SK-N-SH (cell line): Measurements from ENCODE around the gene PDE11A.

Source experiments
- EP300 ChIP-seq, 2 experiments: IDR thresholded peaks; 2 replicates each; pipeline versions ENCODE4 v1.4.0 to v1.6.1; 2012; ENCODE audit warnings: borderline replicate concordance in 1 of 2, low read depth in 1 of 2, low read length in 1 of 2
- EZH2phosphoT487 ChIP-seq: fragments of 200-600 bp; sonication (generic); IDR thresholded peaks from 2 replicates; pipeline ENCODE4 v1.6.1; 2017; ENCODE audit warnings: low read depth, mixed run types, mild to moderate bottlenecking, antibody characterized with exemption, moderate library complexity, borderline replicate concordance
- FOSL2 ChIP-seq: IDR thresholded peaks from 2 replicates; pipeline ENCODE4 v1.4.0; 2012; ENCODE audit warnings: low read depth, mild to moderate bottlenecking, moderate library complexity, borderline replicate concordance
- FOXJ3 ChIP-seq: sonication (generic); formaldehyde crosslinking; IDR thresholded peaks from 2 replicates; pipeline ENCODE4 v1.5.1; 2020; ENCODE audit warnings: mild to moderate bottlenecking, missing genetic modification reagents
- FOXM1 ChIP-seq: IDR thresholded peaks from 2 replicates; pipeline ENCODE4 v1.4.0; 2012; ENCODE audit warnings: low read depth, mild to moderate bottlenecking
- GATA2 ChIP-seq: sonication (generic); formaldehyde crosslinking; IDR thresholded peaks from 2 replicates; pipeline ENCODE4 v1.5.0; 2020; ENCODE audit warnings: mild to moderate bottlenecking, missing genetic modification reagents
- JUND ChIP-seq: IDR thresholded peaks from 2 replicates; pipeline ENCODE4 v1.4.0; 2012
- RAD21 ChIP-seq: IDR thresholded peaks from 2 replicates; pipeline ENCODE4 v1.6.1; 2012; ENCODE audit warnings: mild to moderate bottlenecking, low read length
- SIN3A ChIP-seq: IDR thresholded peaks from 2 replicates; pipeline ENCODE4 v1.6.1; 2012; ENCODE audit warnings: low read depth, mild to moderate bottlenecking, low read length, moderate library complexity, borderline replicate concordance
- USF2 ChIP-seq: fragments of 150-350 bp; IDR thresholded peaks from 2 replicates; pipeline ENCODE4 v1.6.1; 2017; ENCODE audit warnings: antibody characterized with exemption, low read length, low read depth, borderline replicate concordance
- TF ChIP-seq, protein P1 (sequence below): IDR thresholded peaks from 2 replicates; pipeline ENCODE4 v1.6.1; 2012; ENCODE audit warnings: mild to moderate bottlenecking, low read depth, low read length, moderate library complexity
- TF ChIP-seq, protein P2 (sequence below): fragments of 200-600 bp; sonication (generic); IDR thresholded peaks from 2 replicates; pipeline ENCODE4 v1.6.1; 2017; ENCODE audit warnings: antibody characterized with exemption, mild to moderate bottlenecking, moderate library complexity

DNA sequence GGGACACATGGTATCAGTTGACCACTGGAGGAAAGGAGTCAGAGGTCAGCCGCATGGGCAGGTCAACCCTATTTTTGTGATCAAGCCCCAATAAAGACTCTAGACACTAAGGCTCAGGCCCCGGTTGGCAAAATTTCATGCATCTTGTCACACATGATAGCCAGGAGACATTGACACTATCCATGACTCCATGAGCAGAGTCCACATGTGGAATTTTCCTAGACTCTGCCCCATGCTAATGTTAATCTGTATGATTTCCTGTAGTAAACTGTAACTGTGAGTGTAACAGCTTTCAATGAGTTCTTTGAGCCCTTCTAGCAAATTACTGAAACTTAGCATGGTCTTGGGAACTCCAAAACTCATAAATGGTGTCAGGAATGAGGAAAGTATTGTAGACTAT, 192.3 kb downstream of the PDE11A start:
- TF ChIP-seq EZH2phosphoT487 (no peak), FOSL2 (no peak), SIN3A (no peak), USF2 (no peak), JUND (no peak), EP300 (IDR thresholded peaks at IDR 0.05; ENCODE audit: borderline replicate concordance in 1 of 2, low read depth in 1 of 2, low read length in 1 of 2) (no peak), FOXJ3 (CRISPR knock-in tag) (no peak), RAD21 (no peak), GATA2 (CRISPR knock-in tag) (no peak), FOXM1 (no peak)
- TF ChIP-seq, protein P1, sequence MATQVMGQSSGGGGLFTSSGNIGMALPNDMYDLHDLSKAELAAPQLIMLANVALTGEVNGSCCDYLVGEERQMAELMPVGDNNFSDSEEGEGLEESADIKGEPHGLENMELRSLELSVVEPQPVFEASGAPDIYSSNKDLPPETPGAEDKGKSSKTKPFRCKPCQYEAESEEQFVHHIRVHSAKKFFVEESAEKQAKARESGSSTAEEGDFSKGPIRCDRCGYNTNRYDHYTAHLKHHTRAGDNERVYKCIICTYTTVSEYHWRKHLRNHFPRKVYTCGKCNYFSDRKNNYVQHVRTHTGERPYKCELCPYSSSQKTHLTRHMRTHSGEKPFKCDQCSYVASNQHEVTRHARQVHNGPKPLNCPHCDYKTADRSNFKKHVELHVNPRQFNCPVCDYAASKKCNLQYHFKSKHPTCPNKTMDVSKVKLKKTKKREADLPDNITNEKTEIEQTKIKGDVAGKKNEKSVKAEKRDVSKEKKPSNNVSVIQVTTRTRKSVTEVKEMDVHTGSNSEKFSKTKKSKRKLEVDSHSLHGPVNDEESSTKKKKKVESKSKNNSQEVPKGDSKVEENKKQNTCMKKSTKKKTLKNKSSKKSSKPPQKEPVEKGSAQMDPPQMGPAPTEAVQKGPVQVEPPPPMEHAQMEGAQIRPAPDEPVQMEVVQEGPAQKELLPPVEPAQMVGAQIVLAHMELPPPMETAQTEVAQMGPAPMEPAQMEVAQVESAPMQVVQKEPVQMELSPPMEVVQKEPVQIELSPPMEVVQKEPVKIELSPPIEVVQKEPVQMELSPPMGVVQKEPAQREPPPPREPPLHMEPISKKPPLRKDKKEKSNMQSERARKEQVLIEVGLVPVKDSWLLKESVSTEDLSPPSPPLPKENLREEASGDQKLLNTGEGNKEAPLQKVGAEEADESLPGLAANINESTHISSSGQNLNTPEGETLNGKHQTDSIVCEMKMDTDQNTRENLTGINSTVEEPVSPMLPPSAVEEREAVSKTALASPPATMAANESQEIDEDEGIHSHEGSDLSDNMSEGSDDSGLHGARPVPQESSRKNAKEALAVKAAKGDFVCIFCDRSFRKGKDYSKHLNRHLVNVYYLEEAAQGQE: no peak
- TF ChIP-seq, protein P2, sequence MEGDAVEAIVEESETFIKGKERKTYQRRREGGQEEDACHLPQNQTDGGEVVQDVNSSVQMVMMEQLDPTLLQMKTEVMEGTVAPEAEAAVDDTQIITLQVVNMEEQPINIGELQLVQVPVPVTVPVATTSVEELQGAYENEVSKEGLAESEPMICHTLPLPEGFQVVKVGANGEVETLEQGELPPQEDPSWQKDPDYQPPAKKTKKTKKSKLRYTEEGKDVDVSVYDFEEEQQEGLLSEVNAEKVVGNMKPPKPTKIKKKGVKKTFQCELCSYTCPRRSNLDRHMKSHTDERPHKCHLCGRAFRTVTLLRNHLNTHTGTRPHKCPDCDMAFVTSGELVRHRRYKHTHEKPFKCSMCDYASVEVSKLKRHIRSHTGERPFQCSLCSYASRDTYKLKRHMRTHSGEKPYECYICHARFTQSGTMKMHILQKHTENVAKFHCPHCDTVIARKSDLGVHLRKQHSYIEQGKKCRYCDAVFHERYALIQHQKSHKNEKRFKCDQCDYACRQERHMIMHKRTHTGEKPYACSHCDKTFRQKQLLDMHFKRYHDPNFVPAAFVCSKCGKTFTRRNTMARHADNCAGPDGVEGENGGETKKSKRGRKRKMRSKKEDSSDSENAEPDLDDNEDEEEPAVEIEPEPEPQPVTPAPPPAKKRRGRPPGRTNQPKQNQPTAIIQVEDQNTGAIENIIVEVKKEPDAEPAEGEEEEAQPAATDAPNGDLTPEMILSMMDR: no peak
